GM12891 (cell line): ENCODE measurements around the gene SLC49A3.

ENCODE experiments used
- POLR2A ChIP-seq: IDR thresholded peaks from 2 replicates; pipeline ENCODE4 v1.6.1; 2011; ENCODE audit warnings: low read depth, low read length, control low read depth
- POLR2AphosphoS5 ChIP-seq: IDR thresholded peaks from 2 replicates; pipeline ENCODE4 v1.6.1; 2011; ENCODE audit warnings: low read depth, low read length, control low read depth
- TAF1 ChIP-seq: IDR thresholded peaks from 2 replicates; pipeline ENCODE4 v1.6.1; 2011; ENCODE audit warnings: low read depth, low read length, control low read depth

GRCh38 chr4:656436-657337, 32.3 kb downstream of the SLC49A3 start:
- TF ChIP-seq POLR2A = no peak
- TF ChIP-seq POLR2AphosphoS5 = no peak
- TF ChIP-seq TAF1 = no peak
